Measurements from ENCODE around the gene TMEM179B.

- TF ChIP-seq POLR2AphosphoS5 (IDR thresholded peaks at IDR 0.05; ENCODE audit: low read depth, low read length) (no peak), POLR2A (IDR thresholded peaks at IDR 0.05; ENCODE audit: low read depth, low read length) (no peak)
Measured at GRCh38 chr11:62788991-62789390, 1.8 kb downstream of the TMEM179B start.

Measured in GM12891 (cell line).